SK-N-SH (cell line): ENCODE results near the gene SIRT1. TPM values are rescaled to one million over a fixed set of nuclear protein-coding genes. Genes with fewer than 3 reads are reported as not detected.
A peak's percentile ranks its signal among the peaks of the same experiment; 100 is the strongest.

ENCODE experiments used
- CTCF ChIA-PET: fragments of 300-600, 350-600 bp; formaldehyde crosslinking; extraction: SDS; loops from one replicate; lab custom pipeline; 2021; lab: Yijun Ruan, JAX
- POLR2A ChIA-PET: fragments of 350-600 bp; sonication (Branson Sonifier 250); formaldehyde crosslinking; extraction: SDS; loops from one replicate; lab custom pipeline; 2020; ENCODE audit warnings: antibody characterized with exemption, inconsistent platforms; lab: Yijun Ruan, JAX
- DNase-seq: peaks from one replicate; pipeline ENCODE4 v3.0.0; 2012
- H2AFZ ChIP-seq: fragments of 200-600 bp; sonication (generic); 2 replicates; pipeline ENCODE4 v1.8.1; 2016; ENCODE audit warnings: antibody characterized with exemption, mild to moderate bottlenecking, low read depth
- H3F3A ChIP-seq: fragments of 200-600 bp; sonication (generic); replicated peaks from 2 replicates; pipeline ENCODE3; 2016; ENCODE audit warnings: antibody characterized with exemption, mild to moderate bottlenecking; ENCODE audit not compliant: insufficient read depth
- H3K27ac ChIP-seq, 2 experiments: fragments of 200-500 bp in 1 of 2; fragments of 200-600 bp in 1 of 2; sonication (Bioruptor generic) in 1 of 2; sonication (generic), shearing (Covaris generic) in 1 of 2; 2 replicates each; pipeline versions ENCODE4 v1.5.1 to v1.6.1; 2014 to 2016; ENCODE audit warnings: low read depth in 2 of 2, inconsistent platforms in 1 of 2, low read length in 1 of 2, mild to moderate bottlenecking in 1 of 2, mixed read lengths in 1 of 2
- H3K27me3 ChIP-seq: fragments of 200-600 bp; sonication (generic), shearing (Covaris generic); 2 replicates; pipeline ENCODE4 v1.6.1; 2016; ENCODE audit warnings: mixed run types; ENCODE audit not compliant: insufficient read depth
- H3K36me3 ChIP-seq, 2 experiments: fragments of 200-500 bp in 1 of 2; fragments of 200-600 bp in 1 of 2; sonication (Bioruptor generic) in 1 of 2; sonication (generic) in 1 of 2; replicated peaks in 1 of 2; 2 replicates each; pipeline versions ENCODE3 to v1.5.1; 2014 to 2016; ENCODE audit warnings: low read length in 1 of 2, mild to moderate bottlenecking in 1 of 2; ENCODE audit not compliant: insufficient read depth in 2 of 2, control insufficient read depth in 1 of 2
- H3K4me1 ChIP-seq, 2 experiments: fragments of 200-500 bp in 1 of 2; fragments of 200-600 bp in 1 of 2; sonication (Bioruptor generic) in 1 of 2; sonication (generic), shearing (Covaris generic) in 1 of 2; 2 replicates each; pipeline versions ENCODE4 v1.5.1 to v1.6.1; 2014 to 2016; ENCODE audit warnings: low read depth in 1 of 2, low read length in 1 of 2, mixed run types in 1 of 2; ENCODE audit not compliant: insufficient read depth in 2 of 2, control insufficient read depth in 1 of 2
- H3K4me2 ChIP-seq: fragments of 200-600 bp; sonication (generic), shearing (Covaris generic); 2 replicates; pipeline ENCODE4 v1.6.1; 2017; ENCODE audit warnings: mixed run types
- H3K4me3 ChIP-seq, 2 experiments: fragments of 200-500 bp in 1 of 2; fragments of 200-600 bp in 1 of 2; sonication (Bioruptor generic) in 1 of 2; sonication (generic), shearing (Covaris generic) in 1 of 2; 2 replicates each; pipeline versions ENCODE4 v1.5.1 to v1.8.1; 2014 to 2016; ENCODE audit warnings: low read depth in 2 of 2, inconsistent platforms in 1 of 2, low read length in 1 of 2, mild to moderate bottlenecking in 1 of 2, mixed read lengths in 1 of 2, moderate library complexity in 1 of 2
- H3K79me2 ChIP-seq: fragments of 200-600 bp; sonication (generic); 2 replicates; pipeline ENCODE4 v1.8.1; 2017; ENCODE audit warnings: mild to moderate bottlenecking; ENCODE audit not compliant: insufficient read depth
- H3K9ac ChIP-seq: fragments of 200-600 bp; sonication (generic); 2 replicates; pipeline ENCODE4 v1.6.1; 2017; ENCODE audit warnings: mixed run types
- H3K9me2 ChIP-seq: fragments of 200-600 bp; sonication (generic); 2 replicates; pipeline ENCODE4 v1.6.1; 2017; ENCODE audit warnings: mixed run types
- H3K9me3 ChIP-seq: fragments of 200-600 bp; sonication (generic); 2 replicates; pipeline ENCODE4 v1.6.1; 2017; ENCODE audit warnings: mixed run types, mild to moderate bottlenecking, moderate library complexity
- H4K20me1 ChIP-seq: fragments of 200-600 bp; sonication (generic); 2 replicates; pipeline ENCODE4 v1.6.1; 2017; ENCODE audit warnings: mild to moderate bottlenecking, mixed run types; ENCODE audit not compliant: insufficient read depth
- CHD2 ChIP-seq: fragments of 150-350 bp; IDR thresholded peaks from 2 replicates; pipeline ENCODE4 v1.6.1; 2018; ENCODE audit warnings: low read length; ENCODE audit not compliant: partially characterized antibody
- CTCF ChIP-seq: fragments of 200-600 bp; sonication (generic); IDR thresholded peaks from 2 replicates; pipeline ENCODE4 v1.6.1; 2017; ENCODE audit warnings: antibody characterized with exemption, mild to moderate bottlenecking, moderate library complexity
- ELF1 ChIP-seq: IDR thresholded peaks from 2 replicates; pipeline ENCODE4 v1.4.0; 2012
- GABPA ChIP-seq: IDR thresholded peaks from 2 replicates; pipeline ENCODE4 v1.4.0; 2012; ENCODE audit warnings: low read depth, mild to moderate bottlenecking
- GATA2 ChIP-seq: sonication (generic); formaldehyde crosslinking; IDR thresholded peaks from 2 replicates; pipeline ENCODE4 v1.5.0; 2020; ENCODE audit warnings: mild to moderate bottlenecking, missing genetic modification reagents
- JUND ChIP-seq: IDR thresholded peaks from 2 replicates; pipeline ENCODE4 v1.4.0; 2012
- MAX ChIP-seq: IDR thresholded peaks from 2 replicates; pipeline ENCODE4 v1.4.0; 2012; ENCODE audit warnings: low read depth
- MEF2A ChIP-seq: IDR thresholded peaks from 2 replicates; pipeline ENCODE4 v1.4.0; 2012; ENCODE audit warnings: low read depth, borderline replicate concordance
- NFIC ChIP-seq: IDR thresholded peaks from 2 replicates; pipeline ENCODE4 v1.4.0; 2012; ENCODE audit warnings: borderline replicate concordance
- POLR2AphosphoS5 ChIP-seq: IDR thresholded peaks from 2 replicates; pipeline ENCODE4 v1.6.1; 2012; ENCODE audit warnings: low read depth, low read length
- RAD21 ChIP-seq: IDR thresholded peaks from 2 replicates; pipeline ENCODE4 v1.6.1; 2012; ENCODE audit warnings: mild to moderate bottlenecking, low read length
- SIN3A ChIP-seq: IDR thresholded peaks from 2 replicates; pipeline ENCODE4 v1.6.1; 2012; ENCODE audit warnings: low read depth, mild to moderate bottlenecking, low read length, moderate library complexity, borderline replicate concordance
- TAF1 ChIP-seq: IDR thresholded peaks from 2 replicates; pipeline ENCODE4 v1.6.1; 2012; ENCODE audit warnings: low read depth, mild to moderate bottlenecking, low read length, moderate library complexity, borderline replicate concordance
- ZBTB33 ChIP-seq: IDR thresholded peaks from 2 replicates; pipeline ENCODE4 v1.4.0; 2012; ENCODE audit warnings: low read depth, borderline replicate concordance
- WGBS: methylation state at CpG from one replicate; pipeline ENCODE4 v1.1.6; 2017; ENCODE audit warnings: low lambda C conversion rate; 5-methylcytosine and 5-hydroxymethylcytosine counted together
- polyA plus RNA-seq, 3 experiments: library from polyadenylated mRNA; depleted of rRNA; stranded (reverse); fragments of >200 nt; gene quantifications; 2 replicates each; pipeline ENCODE4 v1.2.3, GENCODE V29; 2012

Gene SIRT1
- polyA plus RNA-seq, 1 of the 3 experiments (the other 2 are of a cell fraction), result 6.0 TPM

- peak overlapping the region; percentile 93 for H3K4me2 ChIP-seq
- H3K79me2 ChIP-seq, result 0 out of 2 replicates have a peak, but pooled peaks cover 7% of the 10 kb centered on the region
- TF ChIP-seq ELF1 (peak; percentile 88), ZBTB33 (peak; percentile 99), MAX (peak; percentile 46; the same call in 1 of the 2 replicates), GABPA (peak; percentile 89), CTCF (no peak), POLR2AphosphoS5 (peak; percentile 76; the same call in 1 of the 2 replicates), CHD2 (peak; percentile 100), TAF1 (peak; percentile 76), NFIC (no peak), GATA2 (no peak), JUND (0 out of 2 replicates have a peak, but pooled peaks have one; percentile 7), MEF2A (peak; percentile 46; the same call in 1 of the 2 replicates), RAD21 (no peak), SIN3A (peak; percentile 81)
- H3K4me1 ChIP-seq, result peaks cover 0 to 3% of the 10 kb centered on the region in 2 experiments; a peak in 1 of 4 replicates
- H4K20me1 ChIP-seq, result no peaks in the 10 kb centered on the region
- peaks cover 4% of the 10 kb centered on the region for H3F3A ChIP-seq
- H3K4me3 ChIP-seq, result peak overlapping the region; percentile 69 to 86
- H3K9ac ChIP-seq, result peak overlapping the region; percentile 90
- H3K9me2 ChIP-seq, result no peaks in the 10 kb centered on the region
- H3K27ac ChIP-seq, result peak overlapping the region; percentile 89 to 91
- CTCF ChIA-PET, result interaction anchor here (0.8 to 1.1 kb wide), 3 partner anchors 12 to 452 kb away, joined by 3 read pairs; no protein-coding TSS in a partner anchor
- 1% methylated on average over 36 of the region's 36 CpGs for WGBS
- no peaks in the 10 kb centered on the region for H3K9me3 ChIP-seq
- H3K36me3 ChIP-seq, result no peaks in the 10 kb centered on the region
- peak overlapping the region; percentile 92 for H2AFZ ChIP-seq
- H3K27me3 ChIP-seq, result no peaks in the 10 kb centered on the region
- peak; percentile 88 for DNase-seq
- POLR2A ChIA-PET, result no interaction called here
Observed at GRCh38 chr10:67849331-67850011, 35.0 kb upstream of the SIRT1 start.
